ENCODE data around the gene RAB7A. TPM values are rescaled to one million over a fixed set of nuclear protein-coding genes. Genes with fewer than 3 reads are reported as not detected.

The RAB7A gene
- total and polyA plus RNA-seq, 2 donors (not counting 1 experiment from before 2014, with no cell fraction given) = 62.7 to 138 TPM

- no CpG with 5 or more reads among the region's 5 CpGs for WGBS (ENCODE audit: insufficient coverage)
- POLR2A ChIA-PET = interaction anchor here (0.7 kb wide), 1 partner anchor 13 kb away, joined by 4 read pairs; no protein-coding TSS in a partner anchor
- CTCF ChIA-PET = interaction anchor here (1.0 kb wide), 1 partner anchor 23 kb away, joined by 3 read pairs; no protein-coding TSS in a partner anchor
Measured at GRCh38 chr3:128703561-128703960, 22.4 kb upstream of the RAB7A start.

GRCh38 chr3:128706086-128706615, 19.8 kb upstream of the RAB7A start:
- H3K4me3 Mint-ChIP-seq = no peak overlapping the region
- intact Hi-C loops (cut with micrococcal nuclease) = no loop called here
- DNase-seq = no peak
- no peaks in the 10 kb centered on the region for H3K4me1 Mint-ChIP-seq
- TF ChIP-seq, protein P1, sequence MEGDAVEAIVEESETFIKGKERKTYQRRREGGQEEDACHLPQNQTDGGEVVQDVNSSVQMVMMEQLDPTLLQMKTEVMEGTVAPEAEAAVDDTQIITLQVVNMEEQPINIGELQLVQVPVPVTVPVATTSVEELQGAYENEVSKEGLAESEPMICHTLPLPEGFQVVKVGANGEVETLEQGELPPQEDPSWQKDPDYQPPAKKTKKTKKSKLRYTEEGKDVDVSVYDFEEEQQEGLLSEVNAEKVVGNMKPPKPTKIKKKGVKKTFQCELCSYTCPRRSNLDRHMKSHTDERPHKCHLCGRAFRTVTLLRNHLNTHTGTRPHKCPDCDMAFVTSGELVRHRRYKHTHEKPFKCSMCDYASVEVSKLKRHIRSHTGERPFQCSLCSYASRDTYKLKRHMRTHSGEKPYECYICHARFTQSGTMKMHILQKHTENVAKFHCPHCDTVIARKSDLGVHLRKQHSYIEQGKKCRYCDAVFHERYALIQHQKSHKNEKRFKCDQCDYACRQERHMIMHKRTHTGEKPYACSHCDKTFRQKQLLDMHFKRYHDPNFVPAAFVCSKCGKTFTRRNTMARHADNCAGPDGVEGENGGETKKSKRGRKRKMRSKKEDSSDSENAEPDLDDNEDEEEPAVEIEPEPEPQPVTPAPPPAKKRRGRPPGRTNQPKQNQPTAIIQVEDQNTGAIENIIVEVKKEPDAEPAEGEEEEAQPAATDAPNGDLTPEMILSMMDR (IDR thresholded peaks at IDR 0.05) = no peak
- no peak for TF ChIP-seq EZH2 (IDR thresholded peaks at IDR 0.05; ENCODE audit: borderline replicate concordance, insufficient read depth, low read depth, low read length, poor library complexity, severe bottlenecking)
- H3K36me3 ChIP-seq (replicated peaks in 1 of 2; ENCODE audit: control extremely low read depth in 1 of 2, control insufficient read depth in 1 of 2, extremely low read depth in 1 of 2, insufficient read depth in 2 of 2, low read length in 1 of 2) = no peaks in the 10 kb centered on the region
- ChIA-PET POLR2A (no interaction called here), CTCF (interaction anchor here (1.9 kb wide), 1 partner anchor 26 kb away, joined by 6 read pairs; no protein-coding TSS in a partner anchor)
- H3K4me1 ChIP-seq (ENCODE audit: control insufficient read depth in 2 of 2, insufficient read depth in 2 of 2, low read length in 2 of 2) = no peaks in the 10 kb centered on the region
- no peak overlapping the region for H3K27ac Mint-ChIP-seq
- H3K4me3 ChIP-seq (ENCODE audit: control extremely low read depth in 1 of 5, extremely low read depth in 1 of 5, insufficient read depth in 1 of 5, low read depth in 2 of 5, low read length in 4 of 5) = no peak overlapping the region
- no peak for ATAC-seq (ENCODE audit: low read depth)
- no peak overlapping the region for H3K9ac ChIP-seq (ENCODE audit: low read length)
- peaks cover 0 to under 1% (median 0%) of the 10 kb centered on the region in 3 donors for H3K9me3 ChIP-seq (ENCODE audit: control extremely low read depth in 1 of 3, control insufficient read depth in 2 of 3, insufficient read depth in 1 of 3, low read length in 2 of 3)
- no peaks in the 10 kb centered on the region for H3K27me3 Mint-ChIP-seq
- H4K20me1 ChIP-seq (ENCODE audit: control insufficient read depth, insufficient read depth, low read length, poor library complexity, severe bottlenecking) = no peaks in the 10 kb centered on the region
- no peak overlapping the region for H2AFZ ChIP-seq (ENCODE audit: insufficient read depth, low read depth, low read length, poor library complexity, severe bottlenecking)
- WGBS (ENCODE audit: insufficient coverage) = 86% methylated on average over 3 of the region's 7 CpGs
- no peaks in the 10 kb centered on the region for H3K79me2 ChIP-seq (ENCODE audit: control insufficient read depth, insufficient read depth, low read length)
- no peak overlapping the region for H3K27ac ChIP-seq (ENCODE audit: low read length in 2 of 2)
- no peak overlapping the region for H3K4me2 ChIP-seq (replicated peaks; ENCODE audit: low read depth, low read length, poor library complexity, severe bottlenecking)
- no peaks in the 10 kb centered on the region for H3K27me3 ChIP-seq (replicated peaks in 1 of 4; ENCODE audit: control extremely low read depth in 1 of 4, control insufficient read depth in 3 of 4, insufficient read depth in 4 of 4, low read length in 3 of 4)
- H3K9me3 Mint-ChIP-seq (ENCODE audit: insufficient read depth) = no peaks in the 10 kb centered on the region

More at GRCh38 chr3:128703561-128703960, 22.4 kb upstream of the RAB7A start:
- Histone ChIP-seq H2AFZ (ENCODE audit: insufficient read depth, low read depth, low read length, poor library complexity, severe bottlenecking) (no peak overlapping the region), H3K4me3 (ENCODE audit: control extremely low read depth in 1 of 5, extremely low read depth in 1 of 5, insufficient read depth in 1 of 5, low read depth in 2 of 5, low read length in 4 of 5) (no peak overlapping the region), H3K9me3 (ENCODE audit: control extremely low read depth in 1 of 3, control insufficient read depth in 2 of 3, insufficient read depth in 1 of 3, low read length in 2 of 3) (no peaks in the 10 kb centered on the region), H3K36me3 (replicated peaks in 1 of 2; ENCODE audit: control extremely low read depth in 1 of 2, control insufficient read depth in 1 of 2, extremely low read depth in 1 of 2, insufficient read depth in 2 of 2, low read length in 1 of 2) (no peaks in the 10 kb centered on the region), H3K79me2 (ENCODE audit: control insufficient read depth, insufficient read depth, low read length) (no peaks in the 10 kb centered on the region), H3K27ac (ENCODE audit: low read length in 2 of 2) (no peak overlapping the region), H3K4me1 (ENCODE audit: control insufficient read depth in 2 of 2, insufficient read depth in 2 of 2, low read length in 2 of 2) (peaks cover 0 to 3% of the 10 kb centered on the region in 2 donors), H4K20me1 (ENCODE audit: control insufficient read depth, insufficient read depth, low read length, poor library complexity, severe bottlenecking) (no peaks in the 10 kb centered on the region), H3K4me2 (replicated peaks; ENCODE audit: low read depth, low read length, poor library complexity, severe bottlenecking) (no peak overlapping the region), H3K9ac (ENCODE audit: low read length) (no peak overlapping the region), H3K27me3 (replicated peaks in 1 of 4; ENCODE audit: control extremely low read depth in 1 of 4, control insufficient read depth in 3 of 4, insufficient read depth in 4 of 4, low read length in 3 of 4) (no peaks in the 10 kb centered on the region)
- intact Hi-C loops (cut with micrococcal nuclease) = no loop called here
- Mint-ChIP-seq H3K9me3 (ENCODE audit: insufficient read depth) (no peaks in the 10 kb centered on the region), H3K27me3 (no peaks in the 10 kb centered on the region), H3K4me3 (no peak overlapping the region), H3K4me1 (peaks cover 2% of the 10 kb centered on the region), H3K27ac (no peak overlapping the region)
- DNase-seq (no peak), ATAC-seq (ENCODE audit: low read depth) (no peak)
- TF ChIP-seq EZH2 (IDR thresholded peaks at IDR 0.05; ENCODE audit: borderline replicate concordance, insufficient read depth, low read depth, low read length, poor library complexity, severe bottlenecking) = no peak
- TF ChIP-seq, protein P1 (IDR thresholded peaks at IDR 0.05) = no peak

All from B cell (primary cell).